GM18861 (cell line): Measurements from ENCODE around the gene ZNF740.
A peak's percentile ranks its signal among the peaks of the same experiment; 100 is the strongest.
"Not testable (repeated sequence)": the region's sequence is repeated elsewhere in the genome, so short reads cannot be mapped to it uniquely, and the experiment has no call there.

Source experiments
- ATAC-seq: cut with Tn5 transposase; IDR thresholded peaks from one replicate; pipeline ENCODE4 v1.9.1; 2021; ENCODE audit not compliant: unreplicated experiment

ZNF740 gene

DNA sequence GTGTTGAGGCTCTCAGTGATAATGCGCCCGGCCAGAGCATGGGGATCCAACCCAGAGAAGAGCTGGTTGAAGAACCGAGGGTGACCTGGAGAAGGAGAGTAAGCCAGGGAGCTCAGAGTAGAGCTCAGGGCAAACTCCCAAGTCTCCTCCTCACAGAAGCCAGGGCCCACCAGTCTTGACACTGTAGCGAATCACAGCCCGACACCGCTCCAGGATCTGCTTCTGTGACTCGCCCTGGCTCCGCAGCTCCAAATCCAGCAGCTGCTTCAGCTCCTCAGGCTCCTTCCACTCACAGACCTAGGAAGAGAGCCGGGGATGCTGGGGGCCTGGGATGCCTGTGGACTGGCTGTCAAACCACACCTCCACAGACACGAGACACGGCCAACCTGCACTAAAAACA, 8.2 kb upstream of the ZNF740 start:
- ATAC-seq = no peak

DNA sequence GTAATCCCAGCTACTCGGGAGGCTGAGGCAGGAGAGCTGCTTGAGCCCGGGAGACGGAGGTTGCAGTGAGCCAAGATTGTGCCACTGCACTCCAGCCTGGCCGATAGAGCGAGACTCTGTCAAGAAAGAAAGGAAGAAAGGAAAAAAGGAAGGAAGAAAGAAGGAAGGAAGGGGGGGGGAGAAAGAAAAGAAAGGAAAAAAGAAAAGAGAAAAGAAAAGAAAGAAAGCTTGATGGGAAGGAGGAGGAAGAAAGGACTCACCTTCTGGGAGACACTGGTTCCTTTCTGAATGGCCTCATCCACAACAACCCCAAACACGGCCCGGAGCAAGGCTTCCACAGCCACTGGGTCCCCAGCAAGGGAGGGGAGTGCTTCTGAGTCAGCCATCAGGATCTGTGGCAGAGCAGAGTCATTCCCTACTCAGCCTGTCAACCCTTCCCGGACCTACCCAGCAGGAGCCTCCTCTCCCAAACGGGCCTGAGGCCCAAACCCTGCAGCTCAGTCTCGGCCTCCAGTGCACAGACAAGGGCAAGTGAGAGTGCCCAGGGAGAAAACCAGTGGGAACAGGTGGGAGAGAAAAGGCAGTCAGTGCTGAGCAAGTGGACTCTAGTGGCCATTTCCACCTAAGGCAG, 7.3 kb upstream of the ZNF740 start:
- no peak for ATAC-seq

- no peak for ATAC-seq
Measured at GRCh38 chr12:53174881-53175491, 5.5 kb upstream of the ZNF740 start.

DNA sequence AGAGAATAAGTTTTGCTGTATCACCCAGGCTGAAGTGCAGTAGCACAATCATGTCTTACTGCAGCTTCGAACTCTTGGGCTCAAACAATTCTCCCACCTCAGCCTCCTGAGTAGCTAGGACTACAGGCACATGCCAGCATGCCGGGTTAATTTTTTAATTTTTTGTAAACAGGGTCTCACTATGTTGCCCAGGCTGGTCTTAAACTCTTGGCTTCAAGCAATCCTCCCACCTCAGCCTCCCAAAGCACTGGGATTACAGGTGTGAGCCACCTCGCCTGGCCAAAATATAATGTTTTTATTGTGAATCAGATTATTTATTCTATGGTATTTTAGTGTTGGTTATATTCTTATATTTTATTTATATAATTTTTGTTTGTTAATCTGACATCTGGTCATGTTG, 3.8 kb upstream of the ZNF740 start:
- ATAC-seq = no peak

- not testable (repeated sequence) for ATAC-seq
Measured at GRCh38 chr12:53177447-53177846, 3.1 kb upstream of the ZNF740 start.

DNA sequence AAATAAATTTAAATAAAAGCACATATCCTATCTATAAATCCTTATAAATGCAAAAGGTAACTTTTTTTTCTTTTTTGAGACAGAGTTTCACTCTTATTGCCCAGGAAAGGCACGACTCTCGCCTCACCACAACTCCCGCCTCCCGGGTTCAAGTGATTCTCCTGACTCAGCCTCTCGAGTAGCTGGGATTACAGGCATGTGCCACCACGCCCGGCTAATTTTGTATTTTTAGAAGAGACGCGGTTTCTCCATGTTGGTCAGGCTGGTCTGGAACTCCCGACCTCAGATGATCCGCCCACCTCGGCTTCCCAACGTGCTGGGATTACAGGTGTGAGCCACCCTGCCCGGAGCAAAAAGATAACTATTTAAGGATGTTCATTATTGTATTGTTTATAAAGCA, 1.7 kb upstream of the ZNF740 start:
- ATAC-seq = not testable (repeated sequence)

- ATAC-seq = peak; percentile 11
Measured at GRCh38 chr12:53179687-53180219, 769 bp upstream of the ZNF740 start.

GRCh38 chr12:53180931-53181645, 566 bp downstream of the ZNF740 start:
- ATAC-seq = peak; percentile 31

- no peak for ATAC-seq
Measured at GRCh38 chr12:53181935-53182334, 1.4 kb downstream of the ZNF740 start.

GRCh38 chr12:53182903-53183302, 2.4 kb downstream of the ZNF740 start:
- ATAC-seq = no peak

- no peak for ATAC-seq
Measured at GRCh38 chr12:53184828-53185227, 4.3 kb downstream of the ZNF740 start.

DNA sequence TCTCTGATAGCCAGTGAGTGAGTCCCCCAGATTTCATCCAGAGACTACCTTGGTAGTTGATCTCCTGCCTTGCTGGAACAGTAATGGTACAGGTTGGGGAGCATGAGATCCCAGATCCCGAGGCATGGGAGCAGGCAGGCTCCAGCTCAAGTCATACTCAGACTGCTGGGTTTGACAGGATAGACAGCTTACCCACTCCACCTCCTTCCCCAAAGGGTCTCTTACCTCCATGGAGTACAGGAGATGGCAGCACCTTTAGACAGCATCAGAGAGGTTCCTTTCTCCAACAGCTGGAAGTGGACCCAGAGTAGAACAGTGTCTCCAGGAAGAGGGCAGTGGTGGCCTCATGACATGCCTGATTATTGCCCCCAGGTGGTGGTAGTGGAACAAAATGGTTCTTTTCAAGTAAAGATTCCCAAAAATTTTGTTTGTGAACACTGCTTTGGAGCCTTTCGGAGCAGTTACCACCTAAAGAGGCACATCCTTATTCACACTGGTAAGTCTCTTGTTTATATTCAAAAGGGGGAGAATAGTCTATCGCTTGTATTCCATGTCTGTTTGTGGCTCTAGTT, 5.1 kb downstream of the ZNF740 start:
- ATAC-seq = no peak

DNA sequence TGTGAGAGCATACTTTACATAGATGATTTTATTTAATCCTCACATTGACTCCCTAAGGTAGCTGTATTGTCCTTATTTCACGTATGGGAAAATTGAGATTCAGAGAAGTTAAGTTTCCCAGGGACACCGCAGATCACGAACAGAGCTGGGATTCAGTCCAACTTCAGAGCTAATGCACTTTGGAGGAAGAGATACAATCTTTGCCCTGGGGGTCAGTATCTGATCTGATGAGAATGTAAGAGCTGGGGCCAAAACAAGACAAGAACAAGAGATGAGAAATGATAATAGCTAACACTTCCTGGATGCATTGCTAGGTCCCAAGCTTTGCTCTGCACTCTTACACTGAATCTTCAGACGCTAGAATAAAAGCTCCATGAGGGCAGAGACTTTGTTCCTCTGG, 6.2 kb downstream of the ZNF740 start:
- ATAC-seq = no peak

DNA sequence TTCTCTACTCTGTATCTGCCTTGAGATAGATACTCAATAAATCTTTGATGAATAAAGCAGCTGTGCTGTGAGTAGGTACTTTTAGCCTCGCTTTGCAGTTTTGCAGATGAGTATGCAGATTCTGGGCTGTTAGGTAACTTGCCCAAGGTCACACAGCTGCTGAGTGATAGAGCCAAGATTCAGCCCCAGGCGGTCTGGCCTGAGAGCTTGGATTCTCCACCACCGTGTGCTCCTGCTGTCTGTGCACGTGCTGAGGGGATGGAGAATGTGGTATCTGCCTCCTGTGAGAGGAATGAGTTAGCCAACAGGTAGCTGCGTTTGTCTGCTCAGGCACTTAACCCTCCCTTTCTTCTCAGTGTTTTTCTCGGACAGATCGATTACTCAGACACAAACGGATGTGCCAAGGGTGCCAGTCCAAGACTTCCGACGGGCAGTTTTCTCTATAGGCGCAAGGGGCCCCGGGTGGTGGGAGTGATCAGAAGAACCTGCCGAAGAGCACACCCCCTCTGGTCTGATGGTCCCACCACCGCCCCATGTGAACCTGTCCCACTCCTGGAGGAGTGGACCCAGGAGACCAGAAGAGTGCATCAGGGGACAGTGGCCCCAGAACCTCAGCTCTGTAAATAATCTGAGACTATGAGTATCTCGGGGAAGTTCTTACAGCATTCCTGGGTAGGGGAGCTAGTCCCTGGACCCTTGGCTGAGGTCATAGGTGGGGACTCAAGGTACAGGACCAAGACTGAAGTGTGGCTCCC, 6.8 kb downstream of the ZNF740 start:
- no peak for ATAC-seq

DNA sequence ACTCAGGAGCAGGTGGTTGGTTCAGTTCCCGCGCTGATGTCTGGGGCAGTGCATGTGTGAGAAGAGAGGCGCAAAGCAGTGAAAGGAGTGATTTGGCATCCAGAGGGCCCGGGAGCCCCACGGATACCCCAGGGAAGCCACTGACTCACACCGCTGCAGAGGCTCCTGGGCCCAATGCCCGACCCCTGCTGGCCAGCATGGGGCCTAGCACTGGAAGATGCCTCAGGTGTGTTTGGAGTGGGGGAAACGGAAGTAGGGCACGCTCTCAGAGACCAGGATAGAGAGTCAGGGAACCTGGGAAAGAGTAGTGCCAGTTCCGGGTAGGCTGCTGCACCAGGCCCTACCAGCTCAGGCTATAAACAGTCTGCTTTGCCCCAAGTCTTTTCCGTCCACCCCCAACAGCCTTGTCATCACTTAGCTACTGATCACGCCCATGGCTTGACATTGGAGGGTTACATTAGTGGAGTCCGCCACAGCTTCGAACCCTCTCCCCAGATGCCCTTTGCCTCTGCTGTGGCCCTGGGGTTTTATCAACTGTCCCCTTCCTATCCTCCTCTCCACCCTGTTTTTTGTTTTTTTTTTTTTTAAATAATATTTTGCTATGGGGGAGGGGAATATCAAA, 9.7 kb downstream of the ZNF740 start:
- no peak for ATAC-seq

- no peak for ATAC-seq
Measured at GRCh38 chr12:53191096-53191884, 10.8 kb downstream of the ZNF740 start.

- ATAC-seq = no peak
Measured at GRCh38 chr12:53191885-53192530, 11.5 kb downstream of the ZNF740 start.

DNA sequence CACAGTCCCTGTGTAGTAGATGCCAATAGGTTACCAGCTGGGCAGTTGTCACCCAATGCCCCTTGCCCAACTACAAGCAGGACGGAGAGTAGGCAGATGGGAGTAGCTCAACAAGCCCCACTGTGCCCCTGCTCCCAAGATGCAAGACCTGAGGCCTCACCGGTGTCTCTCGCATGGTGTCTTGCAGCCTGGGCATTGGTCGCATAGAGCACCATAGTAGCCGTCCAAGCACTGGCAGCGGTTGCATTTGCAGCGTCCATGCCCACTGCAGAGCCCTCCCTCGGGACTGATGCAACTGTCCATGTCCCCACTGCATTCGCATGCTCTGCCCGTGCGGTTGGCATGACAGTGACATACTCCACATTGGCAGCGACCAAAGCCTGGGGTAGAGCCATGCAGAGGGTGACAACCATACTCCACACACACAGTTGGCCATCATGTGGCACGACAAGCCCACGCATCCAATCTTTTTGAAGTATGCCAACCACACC, 12.1 kb downstream of the ZNF740 start:
- ATAC-seq = no peak

- ATAC-seq = no peak
Measured at GRCh38 chr12:53193040-53193439, 12.5 kb downstream of the ZNF740 start.
